Thymus (tissue), 11 donors: Measurements from ENCODE around the gene ELAVL3. TPM values are rescaled to one million over a fixed set of nuclear protein-coding genes. Genes with fewer than 3 reads are reported as not detected.
A peak's percentile ranks its signal among the peaks of the same experiment; 100 is the strongest.

Experiments used
- DNase-seq, 9 donors: peaks; one replicate each; pipeline ENCODE4 v3.0.0-alpha.2; 2013; ENCODE audit warnings: low spot score in 9 of 9, low read depth in 6 of 9, missing footprints in 1 of 9
- H3K27ac ChIP-seq, 2 donors: one replicate each; pipeline ENCODE4 v1.5.1; 2013; ENCODE audit warnings: control low read depth in 1 of 2, low read depth in 1 of 2, low read length in 1 of 2, mild to moderate bottlenecking in 1 of 2, moderate library complexity in 1 of 2
- H3K27me3 ChIP-seq, 2 donors: one replicate each; pipeline ENCODE4 v1.5.1; 2013; ENCODE audit warnings: low read length in 1 of 2; ENCODE audit not compliant: control insufficient read depth in 2 of 2, insufficient read depth in 1 of 2
- H3K36me3 ChIP-seq, 2 donors: one replicate each; pipeline ENCODE4 v1.5.1; 2013; ENCODE audit warnings: low read length in 1 of 2, mild to moderate bottlenecking in 1 of 2, moderate library complexity in 1 of 2; ENCODE audit not compliant: control insufficient read depth in 2 of 2, insufficient read depth in 2 of 2
- H3K4me1 ChIP-seq, 2 donors: one replicate each; pipeline ENCODE4 v1.5.1; 2013; ENCODE audit warnings: low read length in 2 of 2; ENCODE audit not compliant: control insufficient read depth in 2 of 2, insufficient read depth in 2 of 2
- H3K4me3 ChIP-seq, 2 donors: one replicate each; pipeline ENCODE4 v1.5.1; 2013; ENCODE audit warnings: low read length in 2 of 2, control low read depth in 1 of 2, mild to moderate bottlenecking in 1 of 2
- H3K9me3 ChIP-seq, 2 donors: one replicate each; pipeline ENCODE4 v1.5.1; 2013; ENCODE audit warnings: low read length in 1 of 2, mild to moderate bottlenecking in 1 of 2; ENCODE audit not compliant: control insufficient read depth in 2 of 2, insufficient read depth in 1 of 2
- WGBS: extraction: QIAGEN DNeasy Blood & Tissue Kit; methylation state at CpG from one replicate; pipeline ENCODE4 v1.1.7; 2013; 5-methylcytosine and 5-hydroxymethylcytosine counted together
- polyA plus RNA-seq: library from polyadenylated mRNA; stranded (reverse); fragments of 200-250 nt; gene quantifications from one replicate; pipeline ENCODE4 v1.2.3, GENCODE V29; 2013
- total RNA-seq: library from RNA; stranded (reverse); fragments of 120-200 nt; gene quantifications from one replicate; pipeline ENCODE4 v1.2.4, GENCODE V29; 2013
- donor health status: healthy.

The ELAVL3 gene
- total and polyA plus RNA-seq, 2 donors, result 0.05 to 0.09 TPM

- peaks cover 66 to 81% of the 10 kb centered on the region in 2 donors for H3K27me3 ChIP-seq
- WGBS, result 3% methylated on average over 56 of the region's 56 CpGs
- peak in 1 of 9 donors; percentile 37 for DNase-seq
- no peak overlapping the region for H3K27ac ChIP-seq
- H3K4me3 ChIP-seq, result peak overlapping the region in 1 of 2 donors; percentile 16
- no peaks in the 10 kb centered on the region for H3K36me3 ChIP-seq
- H3K4me1 ChIP-seq, result peaks cover 5 to 33% of the 10 kb centered on the region in 2 donors
- H3K9me3 ChIP-seq, result peaks cover 0 to 32% of the 10 kb centered on the region in 2 donors
Measured at GRCh38 chr19:11422163-11423065, 58.4 kb downstream of the ELAVL3 start.

- H3K4me1 ChIP-seq, result peaks cover 5 to 33% of the 10 kb centered on the region in 2 donors
- 9% methylated on average over 36 of the region's 36 CpGs for WGBS
- DNase-seq, result no peak
- no peak overlapping the region for H3K4me3 ChIP-seq
- peaks cover 0 to 32% of the 10 kb centered on the region in 2 donors for H3K9me3 ChIP-seq
- no peaks in the 10 kb centered on the region for H3K36me3 ChIP-seq
- H3K27me3 ChIP-seq, result peaks cover 71 to 86% of the 10 kb centered on the region in 2 donors
- H3K27ac ChIP-seq, result no peak overlapping the region
Measured at GRCh38 chr19:11421371-11422098, 59.3 kb downstream of the ELAVL3 start.

GRCh38 chr19:11420429-11421370 is 60.1 kb downstream of the ELAVL3 start:
- Histone ChIP-seq H3K27ac (no peak overlapping the region), H3K36me3 (no peaks in the 10 kb centered on the region), H3K27me3 (peaks cover 72 to 86% of the 10 kb centered on the region in 2 donors), H3K4me3 (no peak overlapping the region), H3K4me1 (peaks cover 5 to 33% of the 10 kb centered on the region in 2 donors), H3K9me3 (peaks cover 0 to 32% of the 10 kb centered on the region in 2 donors)
- WGBS, result 4% methylated on average over 46 of the region's 46 CpGs
- DNase-seq, result no peak

DNA sequence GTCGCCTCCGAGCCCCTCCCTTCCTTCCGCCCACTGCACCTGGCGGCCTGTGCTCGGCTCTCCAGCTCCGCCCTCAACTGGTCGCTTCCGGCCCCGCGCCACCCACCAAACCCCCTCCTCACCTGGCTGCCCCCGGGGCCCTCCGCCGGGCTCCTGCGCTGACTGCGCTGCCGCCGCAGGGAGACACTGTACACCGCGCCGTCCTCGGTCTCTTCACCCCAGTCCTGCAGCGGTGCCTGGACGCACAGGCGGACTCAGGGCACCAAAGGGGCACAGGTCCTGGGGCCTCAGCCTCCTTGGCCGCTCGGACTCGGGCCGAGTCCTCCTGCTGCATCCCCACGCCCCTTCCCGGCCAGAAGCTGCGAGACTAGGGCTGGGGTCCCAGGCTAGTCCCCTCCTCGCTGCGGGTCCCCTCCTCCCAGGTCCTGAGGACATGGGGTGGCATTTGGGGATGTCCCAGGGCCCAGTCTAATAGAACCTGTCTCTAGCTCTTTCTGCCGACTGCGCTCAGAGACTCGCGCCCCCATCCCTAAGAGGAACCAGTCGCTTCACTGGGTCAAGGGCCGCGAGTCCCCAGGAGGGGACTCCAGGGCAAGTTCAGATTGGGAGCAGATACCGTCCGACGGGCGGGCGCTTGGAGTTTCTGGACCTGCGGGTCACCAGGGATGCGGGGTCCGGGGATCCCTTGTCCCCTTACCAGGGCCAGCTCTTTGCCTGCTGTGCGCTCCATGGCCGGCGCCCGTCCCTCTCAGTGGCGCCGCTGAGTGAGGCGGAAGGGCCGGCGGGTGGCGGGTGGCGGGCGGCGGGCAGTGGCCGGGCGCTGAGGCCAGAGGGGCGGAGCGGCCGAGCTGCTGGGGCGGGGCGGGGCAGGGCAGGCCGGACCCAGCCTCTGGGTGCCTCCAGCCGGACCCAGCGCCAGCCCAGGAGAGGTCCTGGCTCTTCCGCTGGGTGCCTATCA is 62.0 kb downstream of the ELAVL3 start, which contains the start of gene RGL3:
Gene RGL3 (minus strand): TSS at position 766 of the 958 bp plus-strand sequence. CDS start 36 bp downstream, at position 730.
- WGBS, result 6% methylated on average over 72 of the region's 72 CpGs
- Histone ChIP-seq H3K4me3 (peak within 1 kb of the TSS in 1 of 2 donors; percentile 25), H3K4me1 (peaks cover 5 to 33% of the 10 kb centered on the region in 2 donors), H3K27me3 (peaks cover 68 to 91% of the 10 kb centered on the region in 2 donors), H3K9me3 (peaks cover 0 to 28% of the 10 kb centered on the region in 2 donors), H3K36me3 (no peaks in the 10 kb centered on the region), H3K27ac (no peak within 1 kb of the TSS)
- peak in 2 of 9 donors; percentile 26 to 43 for DNase-seq

DNA sequence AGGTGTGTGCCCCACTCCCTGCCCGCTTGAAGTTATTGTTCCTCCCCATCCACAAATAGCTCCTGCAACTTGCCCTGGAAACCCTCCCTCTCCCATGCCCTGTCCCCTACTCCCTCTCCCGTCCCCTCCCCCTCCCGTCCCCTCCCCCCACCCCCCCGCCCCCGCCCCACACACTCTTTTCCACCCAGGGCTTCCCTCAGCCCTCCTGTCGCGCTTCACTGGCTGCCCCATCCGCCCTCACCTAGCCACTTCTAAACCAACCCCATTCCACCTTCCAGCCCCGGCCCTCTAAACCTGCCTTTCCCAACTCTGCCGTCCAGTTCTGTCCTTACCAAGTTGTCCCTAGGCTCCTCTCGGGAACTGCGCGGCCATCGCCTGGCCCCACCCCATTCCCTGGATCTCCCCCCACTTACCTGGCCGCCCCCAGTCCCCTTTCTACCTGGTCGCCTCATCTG is 62.7 kb downstream of the ELAVL3 start:
- Histone ChIP-seq H3K27ac (no peak overlapping the region), H3K4me1 (peaks cover 5 to 32% of the 10 kb centered on the region in 2 donors), H3K9me3 (peaks cover 0 to 28% of the 10 kb centered on the region in 2 donors), H3K27me3 (peaks cover 61 to 84% of the 10 kb centered on the region in 2 donors), H3K36me3 (no peaks in the 10 kb centered on the region), H3K4me3 (no peak overlapping the region)
- no peak for DNase-seq
- WGBS, result 10% methylated on average over 16 of the region's 16 CpGs

DNA sequence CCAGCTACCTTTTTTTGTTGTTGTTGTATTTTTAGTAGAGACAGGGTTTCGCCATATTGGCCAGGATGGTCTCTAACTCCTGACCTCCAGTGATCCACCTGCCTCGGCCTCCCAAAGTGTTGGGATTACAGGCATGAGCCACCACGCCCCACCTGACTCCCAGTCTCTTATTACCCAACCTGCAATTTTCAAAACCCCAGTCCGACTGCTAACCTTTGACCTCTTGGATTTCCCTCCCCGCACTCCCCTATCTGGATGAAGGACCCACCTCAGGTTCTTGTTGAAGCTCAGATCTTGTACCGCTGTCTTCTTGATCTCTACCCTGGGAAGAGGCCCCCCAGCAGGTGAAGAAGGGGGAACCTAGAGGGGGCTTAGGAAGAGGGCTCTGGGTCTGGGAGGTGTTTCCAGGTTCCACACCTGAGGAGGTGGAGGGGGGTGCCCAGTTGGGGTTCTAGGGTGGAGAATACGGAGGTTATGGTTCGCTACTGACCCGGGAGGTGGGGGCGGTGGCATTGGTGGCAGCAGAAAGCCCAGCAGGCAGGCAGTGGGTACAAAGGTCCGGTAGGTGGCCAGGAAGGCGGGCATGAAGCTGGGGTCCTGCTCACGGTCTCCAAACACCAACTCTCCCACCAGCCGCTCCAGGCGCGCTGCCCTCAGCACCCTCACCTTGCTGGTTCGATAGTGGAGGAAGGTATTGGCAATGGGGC is 64.3 kb downstream of the ELAVL3 start:
- Histone ChIP-seq H3K27ac (no peak overlapping the region), H3K4me1 (peaks cover 5 to 19% of the 10 kb centered on the region in 2 donors), H3K36me3 (no peaks in the 10 kb centered on the region), H3K9me3 (peaks cover 0 to 17% of the 10 kb centered on the region in 2 donors), H3K4me3 (no peak overlapping the region), H3K27me3 (peaks cover 44 to 69% of the 10 kb centered on the region in 2 donors)
- DNase-seq, result no peak
- 95% methylated on average over 17 of the region's 17 CpGs for WGBS

DNA sequence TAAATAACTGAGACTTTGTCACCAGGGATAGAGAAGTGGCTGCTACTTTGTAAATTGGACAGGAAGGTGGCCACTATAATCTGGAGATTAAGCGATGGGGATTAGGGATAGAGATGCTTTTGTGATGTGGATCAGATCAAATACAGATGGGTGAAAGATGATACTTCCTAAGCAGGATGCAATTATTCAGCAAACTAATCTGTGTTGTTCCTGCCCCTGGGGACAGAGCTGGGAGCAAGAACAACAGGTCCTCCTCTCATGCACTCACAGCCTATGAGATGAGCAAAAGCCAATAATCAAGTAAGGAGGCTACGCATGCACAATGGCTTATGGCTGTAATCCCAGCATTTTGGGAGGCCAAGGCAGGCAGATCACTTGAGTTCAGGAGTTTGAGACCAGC is 66.3 kb downstream of the ELAVL3 start:
- Histone ChIP-seq H3K27me3 (peaks cover 26 to 52% of the 10 kb centered on the region in 2 donors), H3K4me1 (peaks cover 5 to 9% of the 10 kb centered on the region in 2 donors), H3K27ac (no peak overlapping the region), H3K36me3 (no peaks in the 10 kb centered on the region), H3K4me3 (no peak overlapping the region), H3K9me3 (peaks cover 0 to 2% of the 10 kb centered on the region in 2 donors)
- no peak for DNase-seq
- 97% methylated on average over 2 of the region's 2 CpGs for WGBS
